SK-N-MC (cell line): Measurements from ENCODE around the gene CDC20B.

Source experiments
- EZH2 ChIP-seq: fragments of 200-600 bp; sonication (generic); IDR thresholded peaks from one replicate; pipeline ENCODE4 v1.6.1; 2017; ENCODE audit warnings: antibody characterized with exemption
- POLR2AphosphoS5 ChIP-seq: IDR thresholded peaks from 2 replicates; pipeline ENCODE4 v1.6.1; 2012; ENCODE audit warnings: mild to moderate bottlenecking, low read depth, low read length, borderline replicate concordance

DNA sequence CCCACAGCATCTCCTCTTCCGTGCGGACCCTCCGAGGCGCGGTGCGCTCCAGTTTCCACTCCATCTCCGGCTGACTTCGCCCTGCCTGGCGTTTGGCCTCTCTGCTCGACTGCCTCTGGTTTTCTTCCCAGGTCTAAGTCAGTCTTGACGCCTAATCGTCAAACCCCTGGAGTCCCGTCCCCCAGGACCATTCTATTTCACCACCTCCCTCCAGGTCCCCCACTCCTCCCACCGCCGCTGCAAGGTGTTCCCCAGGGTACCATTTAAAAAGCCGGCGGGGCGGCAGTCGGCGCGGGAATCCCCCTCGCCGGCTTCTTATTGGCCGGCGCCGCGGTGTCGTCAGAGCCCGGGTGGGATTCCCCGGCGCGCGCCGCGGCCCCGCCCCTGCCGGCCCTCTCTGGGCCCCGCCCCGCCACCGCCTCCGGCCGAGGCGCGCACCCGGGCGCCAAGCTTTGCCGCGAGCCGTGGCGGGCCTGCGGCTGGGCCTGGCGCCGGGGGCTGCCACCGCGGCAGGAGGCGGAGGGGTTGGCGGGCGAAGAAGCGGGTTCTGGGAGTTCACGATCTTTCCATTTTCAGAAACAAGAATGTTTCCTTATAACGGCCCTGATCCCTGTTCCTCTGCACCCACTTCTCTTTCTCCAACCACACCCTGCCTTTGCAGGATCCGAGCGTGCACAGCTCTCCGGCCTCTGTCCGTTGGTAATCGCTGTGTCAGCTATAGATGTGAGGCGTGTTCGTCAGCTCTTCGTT, at the start of gene CDC20B:
- no peak for TF ChIP-seq POLR2AphosphoS5
- TF ChIP-seq EZH2 = no peak
